Transverse colon (tissue), 4 donors: ENCODE measurements around the gene ONECUT2. TPM values are rescaled to one million over a fixed set of nuclear protein-coding genes. Genes with fewer than 3 reads are reported as not detected.

Source experiments
- DNase-seq: peaks from one replicate; pipeline ENCODE4 v3.0.0-alpha.2; 2019
- H3K27ac ChIP-seq, 4 donors: fragments of 200-600 bp; sonication (generic); 2 replicates each; pipeline ENCODE4 v1.5.1; 2016 to 2018; ENCODE audit warnings: inconsistent platforms in 4 of 4
- H3K27me3 ChIP-seq: fragments of 200-600 bp; sonication (generic); 2 replicates; pipeline ENCODE4 v1.5.1; 2017; ENCODE audit warnings: inconsistent platforms
- H3K36me3 ChIP-seq, 4 donors: fragments of 200-600 bp; sonication (generic); 2 replicates each; pipeline ENCODE4 v1.5.1; 2017 to 2019; ENCODE audit warnings: inconsistent platforms in 4 of 4
- H3K4me1 ChIP-seq, 4 donors: fragments of 200-600 bp; sonication (generic); 2 replicates each; pipeline ENCODE4 v1.5.1; 2017 to 2020; ENCODE audit warnings: inconsistent platforms in 4 of 4
- H3K4me3 ChIP-seq, 4 donors: fragments of 200-600 bp; sonication (generic); 1 replicate in 1 of 4; 2 replicates in 3 of 4; pipeline versions ENCODE4 v1.5.1 to v1.6.1; 2017 to 2019; ENCODE audit warnings: inconsistent platforms in 4 of 4
- H3K9me3 ChIP-seq, 2 donors: fragments of 200-600 bp; sonication (generic); 2 replicates each; pipeline ENCODE4 v1.5.1; 2017 to 2019; ENCODE audit warnings: inconsistent platforms in 2 of 2
- EP300 ChIP-seq: sonication (generic); formaldehyde crosslinking; IDR thresholded peaks from one replicate; pipeline ENCODE4 v1.6.1; 2017; ENCODE audit warnings: antibody characterized with exemption, low read depth
- POLR2A ChIP-seq: fragments of 450-650 bp; IDR thresholded peaks from one replicate; pipeline ENCODE4 v1.6.1; 2016; ENCODE audit warnings: antibody characterized with exemption, mild to moderate bottlenecking, moderate library complexity
- POLR2AphosphoS5 ChIP-seq, 3 donors: sonication (generic); formaldehyde crosslinking; IDR thresholded peaks; one replicate each; pipeline ENCODE4 v1.6.1; 2016; ENCODE audit warnings: antibody characterized with exemption in 3 of 3
- WGBS, 2 donors: methylation state at CpG; one replicate each; pipeline ENCODE4 v1.1.5; 2018; ENCODE audit warnings: low coverage in 1 of 2; 5-methylcytosine and 5-hydroxymethylcytosine counted together
- in situ Hi-C, 4 donors: fragments of 200-750 bp; cut with MboI; loops; one replicate each; pipeline versions ENCODE4 v1.15.0 to v1.15.1; 2017; ENCODE audit warnings: low sequenced_read_pairs in 3 of 4, low pct_ligation_motif_present in 1 of 4, low pct_unique_long_range_greater_than_20kb in 1 of 4
- intact Hi-C: fragments of 100-400 bp; cut with DNase I; formaldehyde crosslinking; loops from one replicate; pipeline ENCODE4 v1.15.1; 2023; ENCODE audit warnings: low total_unique reads
- total RNA-seq, 4 donors: library from RNA; depleted of rRNA; stranded (reverse); fragments of >200 nt; gene quantifications; one replicate each; pipeline ENCODE4 v1.1.0, GENCODE V29; 2016
- TF ChIP-seq, protein P1 (sequence below), 5 experiments: fragments of 200-600 bp in 3 of 5; fragments of 450-650 bp in 2 of 5; sonication (generic) in 3 of 5; IDR thresholded peaks; 1 replicate in 2 of 5; 2 replicates in 3 of 5; pipeline ENCODE4 v1.5.1; 2016 to 2017; ENCODE audit warnings: antibody characterized with exemption in 5 of 5, inconsistent platforms in 3 of 5, mild to moderate bottlenecking in 2 of 5, moderate library complexity in 1 of 5

The ONECUT2 gene
- total RNA-seq, 4 donors from 2014 or later = 0.14 to 0.48 TPM; not detected in 2

DNA sequence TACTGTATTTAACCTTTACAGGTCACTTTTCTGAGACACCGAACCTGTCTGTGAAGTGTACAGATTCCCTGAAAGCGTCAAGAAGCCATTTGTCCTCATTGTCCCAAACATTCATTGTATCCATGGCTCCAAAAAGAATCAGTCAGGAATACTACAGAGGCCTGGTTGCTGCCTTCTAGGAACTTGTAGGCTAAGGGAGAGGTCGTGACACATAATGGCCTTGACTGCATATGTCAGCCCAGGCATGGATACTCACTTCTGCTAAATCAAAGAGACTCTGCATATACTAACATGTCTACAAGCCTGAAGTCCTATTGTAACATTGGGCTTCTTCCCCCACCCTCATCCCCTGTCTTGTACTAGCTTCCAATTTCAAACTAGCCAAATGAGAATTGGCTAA lies 40.2 kb downstream of the ONECUT2 start:
- no peaks in the 10 kb centered on the region for H3K36me3 ChIP-seq
- in situ Hi-C loops = no loop called here
- TF ChIP-seq EP300 (no peak), POLR2A (no peak), POLR2AphosphoS5 (IDR thresholded peaks at IDR 0.05) (no peak)
- TF ChIP-seq, protein P1, sequence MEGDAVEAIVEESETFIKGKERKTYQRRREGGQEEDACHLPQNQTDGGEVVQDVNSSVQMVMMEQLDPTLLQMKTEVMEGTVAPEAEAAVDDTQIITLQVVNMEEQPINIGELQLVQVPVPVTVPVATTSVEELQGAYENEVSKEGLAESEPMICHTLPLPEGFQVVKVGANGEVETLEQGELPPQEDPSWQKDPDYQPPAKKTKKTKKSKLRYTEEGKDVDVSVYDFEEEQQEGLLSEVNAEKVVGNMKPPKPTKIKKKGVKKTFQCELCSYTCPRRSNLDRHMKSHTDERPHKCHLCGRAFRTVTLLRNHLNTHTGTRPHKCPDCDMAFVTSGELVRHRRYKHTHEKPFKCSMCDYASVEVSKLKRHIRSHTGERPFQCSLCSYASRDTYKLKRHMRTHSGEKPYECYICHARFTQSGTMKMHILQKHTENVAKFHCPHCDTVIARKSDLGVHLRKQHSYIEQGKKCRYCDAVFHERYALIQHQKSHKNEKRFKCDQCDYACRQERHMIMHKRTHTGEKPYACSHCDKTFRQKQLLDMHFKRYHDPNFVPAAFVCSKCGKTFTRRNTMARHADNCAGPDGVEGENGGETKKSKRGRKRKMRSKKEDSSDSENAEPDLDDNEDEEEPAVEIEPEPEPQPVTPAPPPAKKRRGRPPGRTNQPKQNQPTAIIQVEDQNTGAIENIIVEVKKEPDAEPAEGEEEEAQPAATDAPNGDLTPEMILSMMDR (IDR thresholded peaks at IDR 0.05) = no peak
- 75 to 100% methylated on average over 2 to 3 of the region's 3 CpGs for WGBS, 2 donors
- intact Hi-C loops = no loop called here
- no peaks in the 10 kb centered on the region for H3K27me3 ChIP-seq
- no peak overlapping the region for H3K4me3 ChIP-seq
- no peaks in the 10 kb centered on the region for H3K9me3 ChIP-seq
- peaks cover 0 to under 1% (median 0%) of the 10 kb centered on the region in 4 donors for H3K4me1 ChIP-seq
- H3K27ac ChIP-seq = no peak overlapping the region
- no peak for DNase-seq

DNA sequence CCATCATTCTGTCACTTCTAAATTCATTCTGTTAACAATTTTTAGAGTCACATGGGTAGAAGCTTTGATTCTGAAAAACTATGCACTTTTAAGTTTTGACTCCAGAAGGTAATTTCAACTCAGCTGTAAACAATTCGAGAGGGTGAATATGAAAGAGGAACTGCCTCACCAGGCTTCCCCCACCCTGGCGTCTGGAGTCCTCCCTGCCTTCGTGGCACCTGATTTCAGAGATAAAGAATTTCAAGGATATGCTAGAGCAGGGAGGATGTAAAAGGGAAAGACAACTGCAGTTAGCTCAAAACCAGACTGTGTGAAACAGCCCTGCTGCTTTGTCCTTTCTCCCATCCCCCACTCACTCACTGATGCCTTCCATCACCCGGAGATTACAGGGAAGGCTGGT lies 40.7 kb downstream of the ONECUT2 start:
- Histone ChIP-seq H3K9me3 (no peaks in the 10 kb centered on the region), H3K4me3 (no peak overlapping the region), H3K36me3 (no peaks in the 10 kb centered on the region), H3K27me3 (no peaks in the 10 kb centered on the region), H3K27ac (no peak overlapping the region), H3K4me1 (no peaks in the 10 kb centered on the region)
- 45 to 58% methylated on average over 2 to 4 of the region's 4 CpGs for WGBS, 2 donors
- no peak for DNase-seq
- in situ Hi-C loops = no loop called here
- TF ChIP-seq POLR2A (no peak), POLR2AphosphoS5 (IDR thresholded peaks at IDR 0.05) (no peak), EP300 (no peak)
- TF ChIP-seq, protein P1 (IDR thresholded peaks at IDR 0.05) = no peak
- intact Hi-C loops = no loop called here

GRCh38 chr18:57480733-57481132 lies 45.6 kb downstream of the ONECUT2 start:
- no peak overlapping the region for H3K4me3 ChIP-seq
- no peaks in the 10 kb centered on the region for H3K27me3 ChIP-seq
- H3K9me3 ChIP-seq = no peaks in the 10 kb centered on the region
- no peak for DNase-seq
- H3K4me1 ChIP-seq = no peaks in the 10 kb centered on the region
- intact Hi-C loops = no loop called here
- H3K27ac ChIP-seq = no peak overlapping the region
- TF ChIP-seq POLR2AphosphoS5 (IDR thresholded peaks at IDR 0.05) (no peak), EP300 (no peak), POLR2A (no peak)
- TF ChIP-seq, protein P1 (IDR thresholded peaks at IDR 0.05) = no peak
- H3K36me3 ChIP-seq = no peaks in the 10 kb centered on the region
- in situ Hi-C loops = no loop called here

GRCh38 chr18:57497372-57498294 lies 62.5 kb downstream of the ONECUT2 start:
- H3K36me3 ChIP-seq = no peaks in the 10 kb centered on the region
- TF ChIP-seq EP300 = no peak
- TF ChIP-seq POLR2A = no peak
- TF ChIP-seq, protein P1 (IDR thresholded peaks at IDR 0.05) = no peak
- TF ChIP-seq POLR2AphosphoS5 (IDR thresholded peaks at IDR 0.05) = no peak
- in situ Hi-C loops (no loop called here), intact Hi-C loops (no loop called here)
- H3K4me3 ChIP-seq = no peak overlapping the region
- H3K27ac ChIP-seq = no peak overlapping the region
- 32 to 63% methylated on average over 2 to 7 of the region's 7 CpGs for WGBS, 2 donors
- no peaks in the 10 kb centered on the region for H3K4me1 ChIP-seq
- DNase-seq = no peak
- H3K27me3 ChIP-seq = no peaks in the 10 kb centered on the region
- H3K9me3 ChIP-seq = no peaks in the 10 kb centered on the region
